Ascending aorta (tissue), 2 donors: Measurements from ENCODE around the gene KDM8. TPM values are rescaled to one million over a fixed set of nuclear protein-coding genes. Genes with fewer than 3 reads are reported as not detected.
A peak's percentile ranks its signal among the peaks of the same experiment; 100 is the strongest.

ENCODE experiments used
- DNase-seq, 2 donors: peaks; one replicate each; pipeline ENCODE4 v3.0.0-alpha.2; 2019; ENCODE audit warnings: low spot score in 2 of 2
- H3K27ac ChIP-seq, 2 donors: fragments of 200-600 bp; sonication (generic); one replicate each; pipeline ENCODE4 v1.5.1; 2016 to 2017; ENCODE audit warnings: mild to moderate bottlenecking in 1 of 2
- H3K27me3 ChIP-seq: fragments of 200-600 bp; sonication (generic); one replicate; pipeline ENCODE4 v1.5.1; 2017
- H3K36me3 ChIP-seq, 2 donors: fragments of 200-600 bp; sonication (generic); one replicate each; pipeline ENCODE4 v1.5.1; 2016
- H3K4me1 ChIP-seq, 2 donors: fragments of 200-600 bp; sonication (generic); one replicate each; pipeline ENCODE4 v1.5.1; 2016 to 2017; ENCODE audit warnings: mild to moderate bottlenecking in 1 of 2
- H3K4me3 ChIP-seq, 2 donors: fragments of 200-600 bp; sonication (generic); one replicate each; pipeline ENCODE4 v1.5.1; 2016 to 2017; ENCODE audit warnings: mild to moderate bottlenecking in 1 of 2
- H3K9me3 ChIP-seq, 2 donors: fragments of 200-600 bp; sonication (generic); one replicate each; pipeline ENCODE4 v1.5.1; 2016
- intact Hi-C: fragments of 100-400 bp; cut with DNase I; formaldehyde crosslinking; loops from one replicate; pipeline ENCODE4 v1.15.1; 2023
- total RNA-seq: library from RNA; depleted of rRNA; stranded (reverse); fragments of >200 nt; gene quantifications from one replicate; pipeline ENCODE4 v1.1.0, GENCODE V29; 2016
- TF ChIP-seq, protein P1 (sequence below), 3 experiments: fragments of 200-600 bp in 2 of 3; fragments of 450-650 bp in 1 of 3; sonication (generic) in 2 of 3; IDR thresholded peaks; one replicate each; pipeline ENCODE4 v1.5.1; 2016 to 2019; ENCODE audit warnings: antibody characterized with exemption in 3 of 3, mild to moderate bottlenecking in 1 of 3, moderate library complexity in 1 of 3

The KDM8 gene
- total RNA-seq, 1 donor from 2014 or later = 55.5 TPM

DNA sequence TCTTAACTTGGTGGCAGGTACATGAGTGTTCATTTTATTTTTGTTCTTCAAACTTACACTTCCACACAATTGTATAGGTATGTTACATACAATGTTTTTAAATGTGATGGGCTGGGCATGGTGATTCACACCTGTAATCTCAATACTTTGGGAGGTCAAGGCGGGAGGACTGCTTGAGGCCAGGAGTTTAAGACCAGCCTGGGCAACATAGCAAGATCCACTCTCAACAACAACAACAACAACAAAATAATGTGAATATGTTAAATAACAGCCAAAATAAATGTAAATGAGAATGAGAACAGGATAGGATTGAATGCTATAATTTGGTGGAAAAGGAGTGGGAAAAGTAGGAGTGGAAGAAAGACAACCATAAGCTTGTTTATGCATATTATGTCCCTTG, 62.7 kb downstream of the KDM8 start:
- intact Hi-C loops = no loop called here
- H3K27ac ChIP-seq = no peak overlapping the region

DNA sequence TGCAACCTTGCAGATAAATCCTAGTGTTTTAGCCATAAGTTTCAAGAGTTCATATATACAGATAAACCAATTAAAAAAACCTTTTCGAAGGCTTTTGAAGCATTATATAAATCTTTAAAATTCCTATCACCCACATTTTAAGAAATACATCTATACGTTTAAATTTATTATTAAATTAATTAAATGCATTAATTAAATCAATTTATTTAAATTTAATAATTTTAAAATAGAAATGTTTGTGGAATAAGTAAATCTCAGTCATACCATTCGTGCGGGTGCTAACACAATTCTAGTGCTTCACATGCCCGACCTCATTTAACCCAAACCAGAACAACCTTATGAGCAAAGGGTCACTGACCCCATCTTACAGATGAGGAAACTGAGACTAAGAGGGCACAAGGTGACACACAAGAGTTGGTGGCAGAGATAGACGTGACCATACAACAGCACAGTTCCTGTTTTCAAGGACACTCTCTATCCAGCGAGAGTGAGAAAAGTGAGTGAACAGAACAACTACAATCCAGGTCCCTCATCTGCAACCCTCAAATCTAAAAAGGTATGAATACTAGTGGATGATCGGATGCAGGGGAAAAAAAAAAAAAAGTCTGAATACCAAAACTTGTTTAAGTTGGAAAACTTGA, 63.8 kb downstream of the KDM8 start:
- Histone ChIP-seq H3K36me3 (no peaks in the 10 kb centered on the region), H3K9me3 (no peaks in the 10 kb centered on the region), H3K4me3 (no peak overlapping the region), H3K4me1 (peaks cover 0 to 7% of the 10 kb centered on the region in 2 donors), H3K27me3 (no peaks in the 10 kb centered on the region), H3K27ac (no peak overlapping the region)
- no peak for DNase-seq
- TF ChIP-seq, protein P1, sequence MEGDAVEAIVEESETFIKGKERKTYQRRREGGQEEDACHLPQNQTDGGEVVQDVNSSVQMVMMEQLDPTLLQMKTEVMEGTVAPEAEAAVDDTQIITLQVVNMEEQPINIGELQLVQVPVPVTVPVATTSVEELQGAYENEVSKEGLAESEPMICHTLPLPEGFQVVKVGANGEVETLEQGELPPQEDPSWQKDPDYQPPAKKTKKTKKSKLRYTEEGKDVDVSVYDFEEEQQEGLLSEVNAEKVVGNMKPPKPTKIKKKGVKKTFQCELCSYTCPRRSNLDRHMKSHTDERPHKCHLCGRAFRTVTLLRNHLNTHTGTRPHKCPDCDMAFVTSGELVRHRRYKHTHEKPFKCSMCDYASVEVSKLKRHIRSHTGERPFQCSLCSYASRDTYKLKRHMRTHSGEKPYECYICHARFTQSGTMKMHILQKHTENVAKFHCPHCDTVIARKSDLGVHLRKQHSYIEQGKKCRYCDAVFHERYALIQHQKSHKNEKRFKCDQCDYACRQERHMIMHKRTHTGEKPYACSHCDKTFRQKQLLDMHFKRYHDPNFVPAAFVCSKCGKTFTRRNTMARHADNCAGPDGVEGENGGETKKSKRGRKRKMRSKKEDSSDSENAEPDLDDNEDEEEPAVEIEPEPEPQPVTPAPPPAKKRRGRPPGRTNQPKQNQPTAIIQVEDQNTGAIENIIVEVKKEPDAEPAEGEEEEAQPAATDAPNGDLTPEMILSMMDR (IDR thresholded peaks at IDR 0.05) = no peak
- intact Hi-C loops = no loop called here

More for the DNA sequence above, 62.7 kb downstream of the KDM8 start:
- TF ChIP-seq, protein P1 (IDR thresholded peaks at IDR 0.05) = no peak
- Histone ChIP-seq H3K27me3 (no peaks in the 10 kb centered on the region), H3K9me3 (no peaks in the 10 kb centered on the region), H3K4me3 (no peak overlapping the region), H3K4me1 (peaks cover 0 to 7% of the 10 kb centered on the region in 2 donors), H3K36me3 (no peaks in the 10 kb centered on the region)
- no peak for DNase-seq

DNA sequence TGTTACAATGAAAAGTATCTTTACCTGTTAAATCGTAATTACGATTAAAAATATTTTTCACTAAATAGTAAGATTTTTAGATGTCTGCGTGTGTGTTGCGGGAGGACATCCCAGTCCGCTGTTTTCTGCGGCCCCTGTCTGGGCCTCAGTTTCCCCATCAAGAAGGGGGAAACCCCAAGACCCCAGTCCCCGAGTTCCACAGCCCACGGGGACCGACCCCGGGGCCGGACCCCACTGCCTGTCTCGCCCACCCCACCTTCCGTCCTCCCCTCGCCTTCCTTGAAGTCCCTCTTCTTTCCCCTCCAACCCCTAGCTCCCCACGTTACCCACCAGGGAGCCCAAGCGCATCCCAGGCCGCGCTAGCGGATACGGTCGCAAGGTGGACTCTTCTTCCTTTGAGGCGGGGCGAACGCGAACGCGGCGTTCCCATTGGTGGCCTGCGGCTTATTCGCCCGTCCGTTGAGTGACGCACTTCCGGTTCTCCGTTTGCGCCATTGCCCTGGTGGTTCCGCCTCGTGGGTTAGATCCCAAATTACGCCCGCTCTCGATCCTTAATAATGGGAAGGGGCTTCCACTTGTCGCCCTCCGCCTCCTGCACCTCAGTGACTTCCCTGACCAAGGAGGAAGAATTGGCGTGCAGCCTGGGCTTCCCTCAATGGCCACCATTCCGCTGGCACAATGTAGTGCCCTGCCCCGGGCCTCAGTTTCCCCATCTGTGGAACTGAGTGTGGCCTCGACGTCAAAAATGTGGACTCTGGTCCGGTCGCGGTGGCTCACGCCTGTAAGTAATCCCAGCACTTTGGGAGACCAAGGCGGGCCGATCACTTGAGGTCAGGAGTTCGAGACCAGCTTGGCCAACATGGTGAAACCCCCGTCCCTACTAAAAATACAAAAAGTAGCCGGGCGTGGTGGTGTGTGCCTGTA, 65.3 kb downstream of the KDM8 start, which contains the start of gene NSMCE1:
Gene NSMCE1 (minus strand): TSS at position 397 of the 924 bp plus-strand sequence. CDS start 11,202 bp downstream, outside the sequence.
- TF ChIP-seq, protein P1 (IDR thresholded peaks at IDR 0.05) = peak; percentile 3 to 27 (median 6)
- Histone ChIP-seq H3K27me3 (no peaks in the 10 kb centered on the region), H3K27ac (peak within 1 kb of the TSS; percentile 83), H3K36me3 (no peaks in the 10 kb centered on the region), H3K4me3 (peak within 1 kb of the TSS; percentile 88 to 97), H3K9me3 (no peaks in the 10 kb centered on the region), H3K4me1 (peaks cover 0 to 7% of the 10 kb centered on the region in 2 donors)
- DNase-seq = peak; percentile 77 to 98
- intact Hi-C loops = no loop called here

DNA sequence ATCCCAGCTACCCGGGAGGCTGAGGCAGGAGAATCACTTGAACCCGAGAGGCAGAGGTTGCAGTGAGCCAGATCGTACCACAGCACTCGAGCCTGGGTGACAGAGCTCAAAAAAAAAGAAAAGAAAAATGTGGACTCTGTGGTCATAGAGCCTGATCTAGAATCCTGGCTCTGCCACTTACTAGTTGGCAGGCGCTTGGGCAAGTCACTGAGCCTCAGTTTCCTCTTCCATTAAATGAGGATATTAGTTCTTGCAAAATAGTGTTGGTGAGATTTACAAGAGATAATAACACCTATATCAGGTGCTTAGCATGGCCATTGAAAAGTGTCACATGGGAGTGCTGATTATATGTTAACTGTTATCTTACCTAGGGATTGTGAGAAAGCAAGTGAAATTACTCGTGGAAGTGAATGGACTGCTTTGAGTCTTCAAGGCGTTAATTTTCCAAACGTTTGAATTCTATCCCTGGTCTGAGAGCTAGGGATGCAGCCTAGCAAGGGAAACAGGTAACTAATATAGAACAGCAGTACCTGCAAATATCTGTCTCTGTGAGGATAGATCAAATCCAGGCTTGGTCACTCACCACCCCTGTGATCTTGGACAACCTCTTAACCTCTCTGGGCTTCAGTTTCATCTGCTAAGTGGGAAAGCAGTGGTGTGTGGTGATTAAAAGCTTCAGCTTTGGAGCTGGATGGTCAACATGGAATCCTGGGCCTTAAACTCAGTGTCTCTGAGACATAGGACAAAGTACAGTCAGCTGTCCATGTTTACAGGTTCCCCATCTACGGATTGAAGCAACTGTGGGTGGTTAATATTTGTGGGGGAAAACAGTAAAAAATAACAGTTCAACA, 66.2 kb downstream of the KDM8 start:
- intact Hi-C loops = loop anchor here (5.0 kb wide), 1 partner anchor 32 kb away; no protein-coding TSS in a partner anchor
- Histone ChIP-seq H3K9me3 (no peaks in the 10 kb centered on the region), H3K27me3 (no peaks in the 10 kb centered on the region), H3K36me3 (no peaks in the 10 kb centered on the region), H3K4me3 (peak overlapping the region; percentile 88 to 97), H3K4me1 (peaks cover 0 to 7% of the 10 kb centered on the region in 2 donors), H3K27ac (no peak overlapping the region)
- TF ChIP-seq, protein P1 (IDR thresholded peaks at IDR 0.05) = no peak
- no peak for DNase-seq

DNA sequence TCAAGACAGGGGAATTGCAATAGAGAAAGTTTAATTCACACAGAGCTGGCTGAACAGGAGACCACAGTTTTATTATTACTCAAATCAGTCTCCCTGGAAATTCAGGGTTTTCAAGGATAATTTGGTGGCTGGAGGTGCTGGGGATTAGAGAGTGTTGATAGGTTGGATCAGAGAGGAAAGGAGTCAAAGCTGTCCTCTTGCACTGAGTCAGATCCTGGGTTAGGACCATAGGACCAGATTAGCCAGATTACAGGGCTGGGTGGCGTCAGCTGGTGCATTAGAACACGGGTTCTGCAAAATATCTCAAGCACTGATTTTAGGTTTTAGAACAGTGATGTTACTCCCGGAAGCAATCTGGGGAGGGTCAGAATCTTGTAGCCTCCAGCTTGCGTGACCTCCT, 67.0 kb downstream of the KDM8 start:
- Histone ChIP-seq H3K9me3 (no peaks in the 10 kb centered on the region), H3K27me3 (no peaks in the 10 kb centered on the region), H3K27ac (no peak overlapping the region), H3K36me3 (no peaks in the 10 kb centered on the region), H3K4me1 (peaks cover 0 to 7% of the 10 kb centered on the region in 2 donors), H3K4me3 (no peak overlapping the region)
- intact Hi-C loops = loop anchor here (5.0 kb wide), 1 partner anchor 33 kb away; no protein-coding TSS in a partner anchor
- TF ChIP-seq, protein P1 (IDR thresholded peaks at IDR 0.05) = no peak
- DNase-seq = no peak
